GM19240 (cell line): ENCODE data around the gene IFRD2.
A peak's percentile ranks its signal among the peaks of the same experiment; 100 is the strongest.
"Not testable (repeated sequence)": the region's sequence is repeated elsewhere in the genome, so short reads cannot be mapped to it uniquely, and the experiment has no call there.

Experiments
- DNase-seq: peaks from one replicate; pipeline ENCODE4 v3.0.0; 2011; ENCODE audit warnings: low spot score; ENCODE audit not compliant: insufficient read length

IFRD2 gene

DNA sequence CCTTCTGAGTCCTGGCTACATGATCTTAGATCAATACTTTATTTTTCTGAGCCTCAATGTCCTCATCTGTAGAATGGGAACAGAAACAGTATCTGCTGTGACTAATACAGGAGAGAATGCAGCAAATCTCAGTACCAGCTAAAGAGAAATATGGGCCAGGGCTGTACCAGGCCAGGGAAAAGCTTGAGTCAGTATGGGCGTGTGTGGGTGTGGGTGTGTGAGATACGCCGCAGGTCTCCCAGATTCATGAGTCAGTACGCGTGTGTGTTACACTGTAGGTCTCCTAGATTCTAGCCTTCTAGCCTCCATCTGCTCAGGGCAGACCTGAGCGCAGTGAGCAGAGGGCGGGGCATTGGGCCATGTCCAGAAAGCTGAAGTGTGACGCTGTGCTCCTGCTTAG is 41.0 kb downstream of the IFRD2 start:
- no peak for DNase-seq

DNA sequence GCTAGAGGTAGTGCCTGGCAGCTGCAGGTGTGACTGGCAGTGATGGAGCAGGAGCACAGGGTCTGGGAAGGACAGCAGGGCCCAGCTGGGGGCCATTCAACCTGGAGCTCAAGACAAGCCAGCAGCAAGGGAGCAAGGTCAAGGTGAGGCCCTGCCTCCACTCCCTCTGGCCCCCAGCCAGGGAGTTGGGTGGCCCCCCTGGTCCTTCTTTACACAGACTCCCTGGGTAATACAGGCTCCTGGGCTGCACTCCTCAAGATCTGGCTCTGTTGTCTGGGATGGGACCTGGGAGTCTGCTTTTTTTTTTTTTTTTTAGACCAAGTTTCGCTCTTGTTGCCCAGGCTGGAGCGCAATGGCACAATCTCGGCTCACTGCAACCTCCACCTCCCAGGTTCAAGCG is 41.7 kb downstream of the IFRD2 start:
- no peak for DNase-seq

DNA sequence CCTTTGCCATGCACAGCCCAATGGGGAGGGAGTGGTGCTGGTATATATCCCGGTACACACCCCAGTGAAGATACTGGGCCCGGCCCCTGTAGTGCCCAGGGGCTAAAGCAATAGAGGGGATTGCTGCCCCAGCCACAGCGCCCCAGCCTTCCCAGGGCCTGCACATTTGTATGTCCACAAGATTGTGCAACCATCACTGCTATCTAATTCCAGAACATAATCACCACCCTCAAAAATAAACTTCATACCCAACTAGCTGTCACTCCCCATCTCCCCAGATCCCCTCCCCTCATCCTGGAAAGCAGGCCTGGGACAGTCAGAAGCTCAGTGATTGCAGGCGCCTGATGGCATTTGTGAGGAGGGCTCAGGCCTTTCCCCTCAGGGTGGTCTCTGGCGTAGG is 42.8 kb downstream of the IFRD2 start:
- DNase-seq = no peak

DNA sequence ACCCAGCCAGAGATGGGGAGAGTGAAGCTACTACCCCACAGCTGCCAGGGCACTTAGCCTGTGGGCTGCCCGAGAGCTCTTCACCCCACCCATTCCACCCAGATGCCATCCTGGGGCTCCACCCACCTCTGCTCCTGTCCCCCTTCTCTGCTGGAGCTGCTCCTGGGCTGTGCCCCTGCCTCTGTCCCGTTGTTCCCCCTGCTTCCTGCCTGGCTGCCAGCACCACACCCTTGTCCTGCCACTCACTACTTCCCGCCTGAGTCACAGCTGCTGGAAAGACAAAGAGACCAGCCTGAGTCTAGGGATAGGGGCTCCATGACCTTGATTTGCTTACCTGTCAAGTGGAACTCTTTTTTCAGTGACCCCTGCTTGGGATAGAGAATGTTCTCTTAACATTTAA is 43.8 kb downstream of the IFRD2 start:
- DNase-seq = no peak

DNA sequence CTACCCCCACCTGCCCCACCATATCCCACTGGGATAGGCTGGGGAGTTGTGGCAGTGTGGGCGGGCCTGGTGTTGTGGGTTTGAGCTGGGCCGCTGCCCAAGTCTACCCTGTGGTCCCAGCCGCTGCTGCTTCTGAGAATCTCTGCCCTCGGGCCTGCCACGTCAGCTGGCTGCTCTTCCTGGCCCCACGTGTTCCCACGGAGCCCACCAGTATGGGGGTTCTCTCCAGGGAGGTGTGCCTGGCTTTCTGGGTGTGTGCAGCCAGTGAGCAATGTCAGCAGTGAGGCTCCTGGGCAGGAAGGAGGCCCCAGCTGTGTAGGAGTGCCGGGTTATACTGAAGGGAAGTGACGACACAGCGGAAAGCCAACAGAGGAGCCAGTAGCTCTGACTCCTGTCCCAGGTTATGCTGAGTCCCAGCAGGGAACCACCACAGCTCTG is 45.7 kb downstream of the IFRD2 start:
- no peak for DNase-seq

DNA sequence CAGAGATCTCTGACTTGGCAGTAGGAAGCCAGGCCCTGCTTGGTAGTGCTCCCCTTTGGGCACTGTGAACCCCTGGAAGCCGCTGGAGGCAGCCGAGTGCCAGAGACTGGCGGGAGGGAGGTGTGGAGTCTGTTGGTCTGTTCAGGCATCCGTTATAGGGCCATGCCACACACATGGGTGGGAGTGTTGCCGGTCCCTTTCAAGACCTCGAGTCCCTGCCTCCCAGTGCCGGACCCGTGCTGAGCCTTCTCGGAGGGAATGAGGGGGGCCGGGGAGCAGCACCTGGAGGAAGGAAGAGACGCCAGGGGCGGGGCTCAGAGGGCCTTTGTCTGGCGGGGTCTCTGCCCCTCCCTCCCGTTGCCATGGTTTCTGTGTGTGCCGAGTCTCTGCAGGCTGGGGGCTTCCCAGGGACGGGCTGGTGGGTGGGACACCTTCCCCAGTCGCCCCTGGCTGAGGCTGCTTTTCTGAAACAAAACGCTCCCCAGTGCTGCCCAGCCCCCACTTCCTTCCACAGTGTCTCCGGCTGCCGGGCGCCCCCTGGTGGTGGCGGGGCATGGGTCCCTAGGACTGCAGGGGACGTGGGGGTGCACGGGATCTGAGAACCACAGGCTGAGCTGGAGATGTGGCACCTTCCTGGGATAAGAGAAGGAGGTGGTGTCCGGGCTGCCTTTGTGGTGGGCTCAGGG is 46.3 kb downstream of the IFRD2 start:
- DNase-seq = no peak

DNA sequence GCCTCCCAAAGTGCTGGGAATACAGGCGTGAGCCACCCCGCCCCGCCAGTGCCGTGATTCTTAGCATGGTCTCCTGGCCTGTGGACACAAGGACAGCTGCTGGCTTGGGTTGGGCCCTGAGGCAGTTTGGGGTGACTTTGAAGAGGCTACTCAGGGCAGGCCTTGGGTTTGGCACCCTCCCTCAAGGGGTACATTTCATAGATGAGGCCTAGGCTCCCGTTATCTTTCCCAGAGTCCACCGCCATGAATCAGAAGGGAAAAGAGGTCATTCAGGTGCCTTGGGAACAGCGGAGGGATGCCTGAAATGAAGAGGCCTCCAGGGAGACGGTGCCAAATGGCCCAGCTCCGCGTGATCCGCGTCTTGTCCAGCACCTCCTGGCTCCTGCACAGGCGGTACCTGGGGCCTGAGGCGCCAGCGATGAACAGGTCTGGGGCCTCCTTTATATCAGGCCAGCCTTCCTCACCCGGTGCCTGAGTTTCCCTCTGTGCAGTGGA is 46.9 kb downstream of the IFRD2 start:
- no peak for DNase-seq

DNA sequence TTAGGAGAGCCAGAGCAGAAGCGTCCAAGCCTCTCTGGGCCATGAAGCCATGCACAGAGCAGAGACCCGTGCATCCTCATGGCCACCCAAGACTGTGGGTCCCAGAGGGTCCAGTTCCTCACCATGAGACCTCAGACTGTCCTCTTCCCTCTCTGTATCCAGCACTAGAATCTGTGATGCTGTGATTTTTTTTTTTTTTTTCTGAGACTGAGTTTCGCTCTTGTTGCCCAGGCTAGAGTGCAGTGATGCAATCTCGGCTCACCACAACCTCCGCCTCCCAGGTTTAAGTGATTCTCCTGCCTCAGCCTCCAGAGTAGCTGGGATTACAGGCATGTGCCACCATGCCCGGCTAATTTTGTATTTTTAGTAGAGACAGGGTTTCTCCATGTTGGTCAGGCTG is 47.4 kb downstream of the IFRD2 start:
- not testable (repeated sequence) for DNase-seq

DNA sequence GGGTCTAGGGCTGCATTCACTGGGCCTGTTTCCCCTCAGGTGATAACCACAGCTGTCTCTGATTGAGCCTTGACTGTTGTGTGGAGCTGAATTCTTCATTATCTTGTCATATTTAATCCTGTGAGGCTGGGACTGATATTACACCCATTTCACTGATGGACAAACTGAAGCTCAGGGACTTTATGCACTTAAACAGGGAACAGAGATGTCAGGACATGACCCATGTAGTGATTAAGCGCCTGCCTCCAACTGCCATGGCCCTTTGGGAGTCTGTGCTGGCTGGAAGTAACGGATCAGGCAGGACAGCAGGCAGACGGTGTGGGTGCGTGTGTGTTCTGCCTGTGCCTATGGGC is 48.7 kb downstream of the IFRD2 start:
- DNase-seq = no peak

DNA sequence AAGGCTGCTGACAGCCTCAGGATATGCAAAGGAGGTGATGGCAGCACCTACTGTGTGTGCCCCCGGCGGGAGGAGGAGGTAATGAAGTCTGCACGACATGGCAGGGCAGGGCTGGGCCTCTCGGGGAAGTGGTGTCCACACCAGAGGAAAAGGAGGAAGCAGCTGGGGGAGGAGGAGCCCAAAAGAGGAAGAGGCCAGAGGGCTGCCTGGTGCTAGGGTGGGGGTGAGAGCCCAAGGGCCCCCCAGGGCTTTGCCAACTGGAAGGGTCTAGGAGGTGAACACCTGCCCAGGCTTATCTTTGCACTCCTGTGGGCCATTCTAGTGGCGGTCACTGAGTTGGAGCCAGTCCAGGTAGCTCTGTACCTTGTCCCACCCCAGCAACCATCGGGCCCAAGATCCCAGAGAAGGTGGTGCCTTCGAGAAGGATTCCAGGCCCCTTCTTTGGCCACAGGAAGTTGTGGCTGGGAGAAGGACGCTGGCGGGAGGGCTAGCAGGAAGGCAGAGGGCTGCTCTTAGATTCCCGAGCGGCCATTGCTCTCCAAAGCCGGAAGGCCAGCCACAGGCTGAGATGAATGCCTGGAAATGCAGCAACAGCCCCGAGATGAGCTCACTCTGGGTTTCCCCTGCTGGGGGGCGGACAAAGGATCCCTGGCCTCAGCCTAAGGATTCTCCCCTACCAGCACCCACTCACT is 49.2 kb downstream of the IFRD2 start:
- DNase-seq = no peak

DNA sequence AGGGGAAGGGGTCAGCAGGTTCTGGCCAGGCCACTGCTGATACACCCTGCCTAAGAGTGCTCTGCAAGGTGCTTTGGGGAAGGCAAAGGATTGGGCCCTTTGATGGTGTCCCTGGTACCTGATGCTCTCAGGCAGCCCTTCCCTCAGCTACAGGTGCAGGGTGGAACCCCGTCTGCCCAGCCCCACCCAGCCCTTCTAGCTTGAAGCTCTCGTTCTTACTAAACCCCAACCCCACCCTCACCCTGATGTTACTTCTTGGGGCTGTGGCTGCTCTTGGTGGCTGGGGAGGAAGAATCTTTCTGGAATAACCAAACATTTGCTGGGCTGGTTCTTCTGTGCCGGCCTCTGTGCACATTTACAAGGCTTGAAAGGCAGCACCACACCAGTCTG is 49.9 kb downstream of the IFRD2 start:
- no peak for DNase-seq

DNA sequence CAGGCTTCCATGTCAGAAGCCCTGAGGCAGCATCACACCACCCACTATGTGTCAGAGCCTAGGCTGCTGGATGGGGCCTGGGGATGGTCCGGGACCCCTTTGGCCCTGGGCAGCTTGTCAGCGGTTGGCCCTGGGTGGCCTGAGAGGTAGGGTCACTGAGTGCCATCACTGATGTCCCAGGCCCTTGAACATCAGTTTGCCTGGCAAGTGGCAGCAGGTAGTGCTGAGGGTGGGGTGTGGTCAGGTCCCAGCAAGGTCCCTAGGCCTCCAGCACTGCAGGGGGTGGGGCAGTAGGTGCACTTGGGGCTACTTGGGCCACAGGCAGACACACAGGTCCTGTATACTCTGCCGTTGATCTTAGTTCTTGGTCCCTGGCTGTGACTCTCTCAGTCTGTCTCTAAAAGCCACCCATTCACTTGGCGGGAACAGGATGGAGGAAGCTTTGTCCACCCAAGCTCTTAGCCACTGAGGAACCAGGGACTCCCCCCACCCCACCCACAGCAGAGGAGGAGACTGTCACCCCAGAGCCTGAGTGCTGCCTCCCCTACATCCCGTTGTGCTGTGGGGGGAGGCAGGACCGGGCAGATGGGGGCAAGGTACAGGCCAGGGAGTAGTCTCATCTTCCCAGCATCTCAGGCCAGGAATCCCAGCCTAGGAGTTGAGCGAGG is 50.4 kb downstream of the IFRD2 start:
- DNase-seq = no peak

DNA sequence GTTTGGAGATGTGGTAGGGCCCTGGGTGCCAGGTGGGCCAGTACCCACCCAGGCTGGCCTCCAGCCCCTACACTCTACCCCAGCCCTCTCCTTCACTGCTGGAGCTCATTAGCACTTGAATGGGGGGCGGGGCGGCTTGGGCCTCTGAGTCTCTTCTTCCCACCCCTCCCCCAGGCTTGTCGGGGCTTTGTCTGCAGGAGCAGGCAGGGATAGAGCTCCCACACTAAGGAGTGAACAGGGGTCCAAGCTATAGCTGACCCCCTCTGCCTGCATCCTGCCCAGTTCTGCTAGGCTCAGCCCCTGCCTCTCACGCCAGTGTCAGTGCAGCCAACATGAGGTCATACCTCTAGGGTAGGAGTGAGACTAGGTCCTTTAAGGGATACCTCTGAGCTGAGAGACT is 51.1 kb downstream of the IFRD2 start:
- DNase-seq = no peak

DNA sequence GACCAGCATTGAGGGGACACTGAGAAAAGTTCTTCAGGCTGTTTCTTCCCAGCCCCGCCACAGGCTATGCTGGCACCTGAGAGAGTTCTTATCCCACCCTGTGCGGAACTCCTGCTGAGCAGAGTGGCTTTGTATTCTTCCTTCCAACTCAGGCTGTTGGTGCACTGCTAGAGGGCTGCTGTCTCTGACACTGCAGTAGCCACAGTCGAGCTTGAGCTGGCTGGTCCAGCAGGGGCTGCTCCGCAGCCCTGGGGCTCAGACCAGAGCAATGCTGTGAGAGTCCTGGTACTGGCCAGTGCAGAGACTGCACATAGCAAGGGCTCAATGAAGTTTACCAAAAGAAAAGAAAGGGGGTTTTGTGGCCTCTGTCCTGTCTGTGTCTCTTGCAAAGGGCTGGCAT is 52.6 kb downstream of the IFRD2 start:
- DNase-seq = no peak

DNA sequence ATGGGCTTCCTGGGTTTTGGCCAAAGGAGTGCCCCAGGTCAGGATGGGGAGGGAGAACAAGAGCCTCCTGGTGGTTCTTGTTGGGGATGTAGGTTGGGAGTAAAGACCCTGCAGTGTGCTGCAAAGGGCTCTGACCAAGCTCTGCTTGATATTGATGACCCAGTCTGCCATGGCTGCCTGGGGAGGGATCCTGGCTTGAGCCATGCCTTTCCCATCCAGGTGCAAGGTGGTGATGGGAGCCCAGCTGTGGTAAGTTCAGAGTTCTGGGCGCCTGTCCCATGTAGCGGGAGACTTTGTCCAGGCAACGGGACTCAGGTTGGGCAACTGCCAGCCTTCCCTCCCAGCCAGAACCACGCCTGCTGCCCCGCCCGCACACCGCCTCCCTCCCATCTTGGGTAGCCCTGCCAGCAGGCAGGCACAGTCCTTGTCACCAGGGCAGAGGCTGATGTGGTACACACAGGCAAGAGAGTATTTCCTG is 53.6 kb downstream of the IFRD2 start:
- DNase-seq = no peak

DNA sequence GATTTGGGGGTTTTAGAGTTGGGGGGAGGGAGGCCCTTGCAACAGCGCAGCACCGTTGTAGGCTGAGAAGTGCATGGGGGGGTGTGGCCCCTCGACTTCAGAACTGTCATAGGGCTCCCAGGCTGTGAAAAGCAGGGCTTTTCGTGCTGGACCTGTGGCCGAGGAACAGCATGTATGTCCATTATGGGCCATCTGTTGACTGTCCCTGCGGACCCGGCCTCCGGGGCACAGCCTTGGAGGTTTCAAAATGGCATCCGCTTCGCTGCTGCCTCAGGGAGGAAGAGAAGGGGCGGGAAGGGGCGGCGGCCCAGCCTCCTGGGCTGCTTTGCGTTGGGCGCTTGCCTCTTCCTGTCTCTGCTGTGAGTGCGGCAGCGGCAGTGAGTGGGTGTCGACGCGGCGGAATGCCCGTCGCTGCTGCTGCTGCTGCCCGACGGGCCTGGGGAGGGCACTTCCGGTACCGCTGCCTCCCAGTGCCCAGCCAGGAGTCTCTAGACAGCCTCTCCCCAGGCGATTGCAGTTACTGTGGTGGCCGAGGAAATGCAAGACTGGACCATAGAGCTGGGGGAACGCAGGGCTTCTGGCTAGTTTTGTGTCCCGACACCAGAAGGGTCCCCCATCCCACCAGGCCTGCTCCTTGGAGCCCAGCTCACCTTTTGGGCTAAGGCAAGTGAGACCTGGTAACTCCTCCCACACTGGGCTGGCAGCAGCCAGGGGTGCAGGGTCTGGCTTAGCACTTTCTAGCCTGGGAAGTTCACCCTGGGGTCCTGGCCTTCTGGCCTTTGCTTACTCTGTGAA is 54.3 kb downstream of the IFRD2 start:
- DNase-seq = peak; percentile 85
